ENCODE data around the gene B3GNT3. TPM values are rescaled to one million over a fixed set of nuclear protein-coding genes. Genes with fewer than 3 reads are reported as not detected.
"Not testable (repeated sequence)": the region's sequence is repeated elsewhere in the genome, so short reads cannot be mapped to it uniquely, and the experiment has no call there.

The B3GNT3 gene
- total RNA-seq, 2 donors from 2014 or later = 0.70 to 1.2 TPM

DNA sequence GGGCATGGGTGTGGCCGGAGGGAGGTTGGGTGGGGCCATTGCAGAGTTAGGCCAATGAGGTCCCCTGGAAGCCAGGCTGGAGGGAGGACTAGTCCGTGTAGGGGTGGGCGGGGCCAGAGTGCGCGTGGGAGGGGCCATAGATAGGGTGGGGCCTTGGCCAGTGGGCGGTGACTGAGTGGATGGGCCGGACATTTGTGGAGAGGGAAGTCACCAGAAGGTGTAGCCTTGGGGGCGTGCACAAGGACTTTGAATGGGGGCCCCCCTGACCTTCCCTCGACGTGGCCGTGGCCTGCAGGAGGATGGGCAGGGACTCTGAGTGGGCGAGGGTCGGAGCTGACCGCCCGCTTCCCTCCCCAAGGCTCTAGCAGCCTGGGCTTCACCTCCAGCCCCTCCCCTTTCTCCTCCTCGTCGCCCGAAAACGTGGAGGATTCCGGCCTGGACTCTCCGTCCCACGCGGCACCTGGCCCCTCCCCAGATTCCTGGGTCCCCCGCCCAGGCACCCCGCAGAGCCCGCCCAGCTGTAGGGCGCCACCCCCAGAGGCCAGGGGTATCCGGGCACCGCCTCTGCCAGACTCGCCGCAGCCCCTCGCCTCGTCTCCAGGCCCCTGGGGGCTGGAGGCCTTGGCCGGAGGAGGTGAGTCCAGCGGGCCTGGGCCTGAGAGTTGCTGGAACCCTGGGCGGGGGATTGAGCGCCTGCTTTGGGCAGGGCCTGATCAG, 16.5 kb upstream of the B3GNT3 start:
- Mint-ChIP-seq H3K27ac (no peak overlapping the region), H3K27me3 (ENCODE audit: insufficient read depth) (peaks cover 4% of the 10 kb centered on the region), H3K4me1 (no peaks in the 10 kb centered on the region), H3K36me3 (ENCODE audit: low read depth) (peaks cover 3% of the 10 kb centered on the region), H3K9me3 (no peaks in the 10 kb centered on the region), H3K4me3 (peak overlapping the region; percentile 52)
- peak; percentile 99 for DNase-seq
- 12 to 14% methylated on average over 15 to 36 of the region's 37 CpGs for WGBS, 2 experiments (ENCODE audit: insufficient coverage in 1 of 2, insufficient read length in 1 of 2)
- no peaks in the 10 kb centered on the region for H3K27me3 ChIP-seq (ENCODE audit: control insufficient read depth, insufficient read depth, low read length, poor library complexity, severe bottlenecking)
- H3K4me1 ChIP-seq (ENCODE audit: control insufficient read depth, insufficient read depth, low read length) = no peaks in the 10 kb centered on the region
- no peaks in the 10 kb centered on the region for H3K9me3 ChIP-seq (ENCODE audit: control insufficient read depth, low read length)
- TF ChIP-seq, protein P1, sequence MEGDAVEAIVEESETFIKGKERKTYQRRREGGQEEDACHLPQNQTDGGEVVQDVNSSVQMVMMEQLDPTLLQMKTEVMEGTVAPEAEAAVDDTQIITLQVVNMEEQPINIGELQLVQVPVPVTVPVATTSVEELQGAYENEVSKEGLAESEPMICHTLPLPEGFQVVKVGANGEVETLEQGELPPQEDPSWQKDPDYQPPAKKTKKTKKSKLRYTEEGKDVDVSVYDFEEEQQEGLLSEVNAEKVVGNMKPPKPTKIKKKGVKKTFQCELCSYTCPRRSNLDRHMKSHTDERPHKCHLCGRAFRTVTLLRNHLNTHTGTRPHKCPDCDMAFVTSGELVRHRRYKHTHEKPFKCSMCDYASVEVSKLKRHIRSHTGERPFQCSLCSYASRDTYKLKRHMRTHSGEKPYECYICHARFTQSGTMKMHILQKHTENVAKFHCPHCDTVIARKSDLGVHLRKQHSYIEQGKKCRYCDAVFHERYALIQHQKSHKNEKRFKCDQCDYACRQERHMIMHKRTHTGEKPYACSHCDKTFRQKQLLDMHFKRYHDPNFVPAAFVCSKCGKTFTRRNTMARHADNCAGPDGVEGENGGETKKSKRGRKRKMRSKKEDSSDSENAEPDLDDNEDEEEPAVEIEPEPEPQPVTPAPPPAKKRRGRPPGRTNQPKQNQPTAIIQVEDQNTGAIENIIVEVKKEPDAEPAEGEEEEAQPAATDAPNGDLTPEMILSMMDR (conservative IDR thresholded peaks at IDR 0.05) = no peak
- peak overlapping the region; percentile 62 for H3K4me3 ChIP-seq (ENCODE audit: low read length)
- H3K9ac ChIP-seq (ENCODE audit: extremely low read depth, low read length, poor library complexity, severe bottlenecking) = no peak overlapping the region
- no peak overlapping the region for H3K27ac ChIP-seq (ENCODE audit: low read depth, low read length)
- no peaks in the 10 kb centered on the region for H3K36me3 ChIP-seq (ENCODE audit: control insufficient read depth, insufficient read depth, low read length)

DNA sequence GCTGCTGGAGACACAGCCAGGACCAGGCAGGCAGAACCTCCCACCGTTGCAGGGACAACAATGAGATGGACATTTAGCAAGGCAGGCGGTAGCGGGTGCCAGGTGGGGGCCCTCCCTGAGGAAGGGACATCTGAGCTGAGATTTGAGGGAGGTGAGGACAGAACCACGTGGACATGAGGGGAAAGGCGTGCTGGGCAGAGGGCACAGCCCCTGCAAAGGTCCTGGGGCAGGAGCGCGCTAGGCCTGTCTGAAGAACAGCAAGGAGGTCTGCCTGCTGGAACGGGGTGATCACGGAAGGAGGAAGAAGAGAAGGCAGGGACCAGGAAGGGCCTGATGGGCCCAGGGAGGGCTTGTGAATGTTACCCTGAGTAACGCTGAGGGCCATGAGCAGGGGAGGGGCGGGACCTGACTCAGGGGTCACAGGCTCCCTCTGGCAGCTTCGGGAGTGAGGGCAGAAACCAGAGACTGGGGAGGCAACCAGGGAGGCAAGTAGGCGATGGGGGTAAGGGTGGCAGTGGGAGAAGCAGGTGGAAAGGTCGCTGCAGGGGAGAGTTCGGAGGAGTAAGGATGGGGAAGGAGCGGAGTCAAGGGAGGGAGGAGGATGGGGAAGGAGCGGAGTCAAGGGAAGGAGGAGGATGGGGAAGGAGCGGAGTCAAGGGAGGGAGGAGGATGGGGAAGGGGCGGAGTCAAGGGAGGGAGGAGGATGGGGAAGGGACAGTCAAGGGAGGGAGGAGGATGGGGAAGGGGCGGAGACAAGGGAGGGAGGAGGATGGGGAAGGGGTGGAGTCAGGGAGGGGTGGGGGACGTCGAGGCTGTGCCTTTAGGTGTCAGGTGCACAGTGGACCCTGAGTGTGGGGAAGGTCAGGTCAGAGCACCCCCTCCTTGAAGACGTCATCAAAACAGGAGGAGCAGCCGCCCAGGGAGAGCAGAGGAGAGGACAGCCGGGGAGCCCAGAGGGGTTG, 15.7 kb upstream of the B3GNT3 start:
- no peak overlapping the region for H3K27ac ChIP-seq (ENCODE audit: low read depth, low read length)
- peak overlapping the region; percentile 52 for H3K4me3 Mint-ChIP-seq

DNA sequence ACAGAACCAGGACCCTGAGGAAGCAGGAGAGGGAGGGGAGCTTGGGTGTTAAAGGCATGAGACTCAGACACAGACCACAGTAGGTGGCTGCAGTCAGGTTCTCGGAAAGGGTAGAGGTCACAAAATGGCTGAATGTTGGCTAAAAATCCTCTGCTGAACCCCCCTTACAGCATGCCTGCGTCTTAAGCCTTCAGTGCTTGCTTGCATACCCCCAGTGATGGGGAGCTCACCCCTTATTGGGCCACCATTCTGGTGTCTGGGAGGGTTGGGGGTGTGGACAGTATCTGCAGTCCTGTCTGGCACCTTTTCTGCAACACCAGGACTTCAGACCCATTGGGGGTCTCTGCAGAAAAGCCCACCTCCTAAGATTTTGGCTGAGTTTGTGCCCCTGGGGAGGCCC, 14.2 kb upstream of the B3GNT3 start:
- Histone ChIP-seq H3K36me3 (ENCODE audit: control insufficient read depth, insufficient read depth, low read length) (no peaks in the 10 kb centered on the region), H3K9me3 (ENCODE audit: control insufficient read depth, low read length) (no peaks in the 10 kb centered on the region), H3K27me3 (ENCODE audit: control insufficient read depth, insufficient read depth, low read length, poor library complexity, severe bottlenecking) (no peaks in the 10 kb centered on the region), H3K4me3 (ENCODE audit: low read length) (no peak overlapping the region), H3K9ac (ENCODE audit: extremely low read depth, low read length, poor library complexity, severe bottlenecking) (no peak overlapping the region), H3K4me1 (ENCODE audit: control insufficient read depth, insufficient read depth, low read length) (no peaks in the 10 kb centered on the region), H3K27ac (ENCODE audit: low read depth, low read length) (no peak overlapping the region)
- no peak for DNase-seq
- 98 to 100% methylated on average over 1 to 2 of the region's 2 CpGs for WGBS, 2 experiments (ENCODE audit: insufficient coverage in 1 of 2, insufficient read length in 1 of 2)
- no peak overlapping the region for H3K27ac Mint-ChIP-seq
- H3K4me1 Mint-ChIP-seq = peaks cover 2% of the 10 kb centered on the region
- TF ChIP-seq, protein P1 (conservative IDR thresholded peaks at IDR 0.05) = no peak
- H3K9me3 Mint-ChIP-seq = no peaks in the 10 kb centered on the region
- peaks cover 3% of the 10 kb centered on the region for H3K36me3 Mint-ChIP-seq (ENCODE audit: low read depth)
- no peak overlapping the region for H3K4me3 Mint-ChIP-seq
- peaks cover 3% of the 10 kb centered on the region for H3K27me3 Mint-ChIP-seq (ENCODE audit: insufficient read depth)

More for the DNA sequence above, 15.7 kb upstream of the B3GNT3 start:
- Mint-ChIP-seq H3K4me1 (peaks cover 2% of the 10 kb centered on the region), H3K9me3 (no peaks in the 10 kb centered on the region), H3K27me3 (ENCODE audit: insufficient read depth) (peaks cover 3% of the 10 kb centered on the region), H3K27ac (no peak overlapping the region), H3K36me3 (ENCODE audit: low read depth) (peaks cover 3% of the 10 kb centered on the region)
- peak; percentile 92 for DNase-seq
- peak overlapping the region; percentile 62 for H3K4me3 ChIP-seq (ENCODE audit: low read length)
- H3K36me3 ChIP-seq (ENCODE audit: control insufficient read depth, insufficient read depth, low read length) = no peaks in the 10 kb centered on the region
- TF ChIP-seq, protein P1 (conservative IDR thresholded peaks at IDR 0.05) = no peak
- no peak overlapping the region for H3K9ac ChIP-seq (ENCODE audit: extremely low read depth, low read length, poor library complexity, severe bottlenecking)
- H3K27me3 ChIP-seq (ENCODE audit: control insufficient read depth, insufficient read depth, low read length, poor library complexity, severe bottlenecking) = no peaks in the 10 kb centered on the region
- H3K4me1 ChIP-seq (ENCODE audit: control insufficient read depth, insufficient read depth, low read length) = no peaks in the 10 kb centered on the region
- 29 to 30% methylated on average over 17 to 25 of the region's 25 CpGs for WGBS, 2 experiments (ENCODE audit: insufficient coverage in 1 of 2, insufficient read length in 1 of 2)
- H3K9me3 ChIP-seq (ENCODE audit: control insufficient read depth, low read length) = no peaks in the 10 kb centered on the region

DNA sequence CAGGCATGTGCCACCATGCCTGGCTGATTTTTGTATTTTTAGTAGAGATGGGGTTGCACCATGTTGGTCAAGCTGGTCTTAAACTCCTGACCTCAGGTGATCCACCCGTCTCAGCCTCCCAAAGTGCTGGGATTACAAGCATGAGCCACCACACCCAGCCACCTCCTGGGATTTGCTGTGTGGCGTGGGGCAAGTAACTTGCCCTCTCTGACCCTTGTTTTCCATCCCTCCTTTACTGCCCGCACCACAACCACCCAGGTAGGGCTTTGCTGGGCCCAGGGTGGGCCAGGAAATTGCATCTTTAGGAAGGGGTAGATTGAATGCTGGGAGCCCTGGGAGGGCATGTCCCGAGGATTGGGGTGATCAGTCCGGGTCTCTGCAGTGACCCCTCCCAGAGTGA, 11.2 kb upstream of the B3GNT3 start:
- DNase-seq; H3K36me3 Mint-ChIP-seq (ENCODE audit: low read depth); H3K36me3 ChIP-seq (ENCODE audit: control insufficient read depth, insufficient read depth, low read length); H3K9me3 ChIP-seq (ENCODE audit: control insufficient read depth, low read length); H3K9me3 Mint-ChIP-seq; H3K4me1 ChIP-seq (ENCODE audit: control insufficient read depth, insufficient read depth, low read length); H3K4me1 Mint-ChIP-seq; H3K27me3 ChIP-seq (ENCODE audit: control insufficient read depth, insufficient read depth, low read length, poor library complexity, severe bottlenecking); H3K4me3 Mint-ChIP-seq; H3K27ac Mint-ChIP-seq; H3K4me3 ChIP-seq (ENCODE audit: low read length); H3K27me3 Mint-ChIP-seq (ENCODE audit: insufficient read depth); H3K27ac ChIP-seq (ENCODE audit: low read depth, low read length); H3K9ac ChIP-seq (ENCODE audit: extremely low read depth, low read length, poor library complexity, severe bottlenecking): not testable (repeated sequence)
- WGBS, 2 experiments (ENCODE audit: insufficient coverage in 1 of 2, insufficient read length in 1 of 2) = 83 to 84% methylated on average over 3 to 5 of the region's 5 CpGs

All from endodermal cell (in vitro differentiated cells).